KMS-11 (cell line): ENCODE measurements around the gene PARVG.

Experiments
- H2AFZ ChIP-seq: fragments of 200-600 bp; sonication (generic); 2 replicates; pipeline ENCODE4 v1.6.1; 2016; ENCODE audit warnings: antibody characterized with exemption, mixed run types, low read depth
- H3K27ac ChIP-seq: fragments of 200-600 bp; sonication (generic); 2 replicates; pipeline ENCODE4 v1.6.1; 2016; ENCODE audit warnings: mild to moderate bottlenecking, mixed run types
- H3K27me3 ChIP-seq: fragments of 200-600 bp; sonication (generic); 2 replicates; pipeline ENCODE4 v1.6.1; 2017; ENCODE audit warnings: mild to moderate bottlenecking, low read depth, mixed run types, moderate library complexity; ENCODE audit not compliant: insufficient read depth
- H3K36me3 ChIP-seq: fragments of 200-600 bp; sonication (generic); 2 replicates; pipeline ENCODE4 v1.6.1; 2017; ENCODE audit warnings: mild to moderate bottlenecking, mixed run types; ENCODE audit not compliant: insufficient read depth
- H3K4me1 ChIP-seq: fragments of 200-600 bp; sonication (generic); 2 replicates; pipeline ENCODE4 v1.6.1; 2016; ENCODE audit warnings: mild to moderate bottlenecking, low read depth, mixed run types; ENCODE audit not compliant: poor library complexity, severe bottlenecking
- H3K4me2 ChIP-seq: fragments of 200-600 bp; sonication (generic); 2 replicates; pipeline ENCODE4 v1.7.0; 2016; ENCODE audit warnings: mild to moderate bottlenecking, mixed run types
- H3K4me3 ChIP-seq: fragments of 200-600 bp; sonication (generic); IDR thresholded peaks from 2 replicates; pipeline ENCODE4 v1.6.1; 2017; ENCODE audit warnings: low read depth, low read length, mixed read lengths; ENCODE audit not compliant: insufficient read depth
- H3K79me2 ChIP-seq: fragments of 200-600 bp; sonication (generic); 2 replicates; pipeline ENCODE4 v1.6.1; 2016; ENCODE audit warnings: low read depth, mixed run types; ENCODE audit not compliant: insufficient read depth
- H3K9ac ChIP-seq: fragments of 200-600 bp; sonication (generic); 2 replicates; pipeline ENCODE4 v1.6.1; 2016; ENCODE audit warnings: mild to moderate bottlenecking, mixed run types
- H4K20me1 ChIP-seq: fragments of 200-600 bp; sonication (generic); 2 replicates; pipeline ENCODE4 v1.6.1; 2016; ENCODE audit warnings: mild to moderate bottlenecking, mixed run types; ENCODE audit not compliant: insufficient read depth
- TF ChIP-seq, protein P1 (sequence below): fragments of 200-600 bp; sonication (generic); conservative IDR thresholded peaks from 2 replicates; pipeline ENCODE4 v1.6.1; 2017; ENCODE audit warnings: low read depth, mild to moderate bottlenecking, antibody characterized with exemption, low read length, moderate library complexity, mixed read lengths

PARVG gene

DNA sequence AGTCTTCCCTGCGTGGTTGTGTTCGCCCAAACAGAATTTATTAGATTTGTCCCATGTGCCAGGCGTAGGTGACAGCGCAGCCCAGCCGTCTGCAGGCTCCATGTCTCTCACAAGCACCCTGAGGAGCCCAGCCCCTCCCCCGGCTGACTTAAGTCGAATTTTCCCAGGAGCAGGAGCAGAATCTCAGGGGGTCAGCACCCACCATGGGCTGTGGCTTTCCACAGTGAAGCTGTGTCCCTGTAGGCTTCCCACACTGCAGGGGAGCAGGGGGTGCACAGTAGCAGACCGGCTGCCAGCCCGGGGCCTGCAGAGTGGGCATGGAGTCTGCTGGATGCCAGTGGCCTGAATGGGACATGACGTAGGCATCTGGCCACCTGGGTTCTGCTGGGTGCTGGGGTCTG lies 16.0 kb downstream of the PARVG start:
- H3K9ac ChIP-seq = no peak overlapping the region
- peaks cover 9% of the 10 kb centered on the region for H3K4me1 ChIP-seq
- H2AFZ ChIP-seq = no peak overlapping the region
- H3K27ac ChIP-seq = no peak overlapping the region
- no peaks in the 10 kb centered on the region for H3K79me2 ChIP-seq
- H3K4me2 ChIP-seq = no peak overlapping the region
- TF ChIP-seq, protein P1, sequence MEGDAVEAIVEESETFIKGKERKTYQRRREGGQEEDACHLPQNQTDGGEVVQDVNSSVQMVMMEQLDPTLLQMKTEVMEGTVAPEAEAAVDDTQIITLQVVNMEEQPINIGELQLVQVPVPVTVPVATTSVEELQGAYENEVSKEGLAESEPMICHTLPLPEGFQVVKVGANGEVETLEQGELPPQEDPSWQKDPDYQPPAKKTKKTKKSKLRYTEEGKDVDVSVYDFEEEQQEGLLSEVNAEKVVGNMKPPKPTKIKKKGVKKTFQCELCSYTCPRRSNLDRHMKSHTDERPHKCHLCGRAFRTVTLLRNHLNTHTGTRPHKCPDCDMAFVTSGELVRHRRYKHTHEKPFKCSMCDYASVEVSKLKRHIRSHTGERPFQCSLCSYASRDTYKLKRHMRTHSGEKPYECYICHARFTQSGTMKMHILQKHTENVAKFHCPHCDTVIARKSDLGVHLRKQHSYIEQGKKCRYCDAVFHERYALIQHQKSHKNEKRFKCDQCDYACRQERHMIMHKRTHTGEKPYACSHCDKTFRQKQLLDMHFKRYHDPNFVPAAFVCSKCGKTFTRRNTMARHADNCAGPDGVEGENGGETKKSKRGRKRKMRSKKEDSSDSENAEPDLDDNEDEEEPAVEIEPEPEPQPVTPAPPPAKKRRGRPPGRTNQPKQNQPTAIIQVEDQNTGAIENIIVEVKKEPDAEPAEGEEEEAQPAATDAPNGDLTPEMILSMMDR = no peak
- H4K20me1 ChIP-seq = no peaks in the 10 kb centered on the region
- no peaks in the 10 kb centered on the region for H3K36me3 ChIP-seq
- H3K27me3 ChIP-seq = peaks cover 2% of the 10 kb centered on the region; the same call in 1 of the 2 replicates
- no peak overlapping the region for H3K4me3 ChIP-seq

GRCh38 chr22:44197271-44197670 lies 16.5 kb downstream of the PARVG start:
- Histone ChIP-seq H2AFZ (no peak overlapping the region), H3K27me3 (peaks cover 3% of the 10 kb centered on the region; the same call in 1 of the 2 replicates), H3K79me2 (no peaks in the 10 kb centered on the region), H4K20me1 (no peaks in the 10 kb centered on the region), H3K4me2 (no peak overlapping the region), H3K27ac (no peak overlapping the region), H3K36me3 (no peaks in the 10 kb centered on the region), H3K4me3 (no peak overlapping the region), H3K9ac (no peak overlapping the region), H3K4me1 (peaks cover 9% of the 10 kb centered on the region)
- TF ChIP-seq, protein P1 = no peak

DNA sequence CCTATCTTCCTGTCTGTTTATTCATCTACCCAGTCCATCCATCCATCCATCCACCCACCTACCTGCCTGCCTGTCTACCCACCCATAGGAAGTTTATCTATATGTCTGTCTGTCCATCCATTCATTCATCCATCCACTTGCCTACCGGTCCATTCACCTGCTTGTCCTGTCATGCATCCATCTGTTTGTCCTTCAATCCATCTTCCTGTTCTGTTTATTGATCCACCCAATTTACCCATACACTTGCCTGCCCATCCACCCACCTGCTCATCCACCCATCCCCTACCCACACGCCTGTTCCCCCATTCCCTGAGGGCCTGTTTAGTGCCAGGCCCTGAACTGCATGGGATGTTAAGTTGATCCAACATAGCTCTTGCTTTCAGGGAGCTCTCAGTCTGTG lies 18.4 kb downstream of the PARVG start:
- Histone ChIP-seq H3K4me1 (no peaks in the 10 kb centered on the region), H4K20me1 (no peaks in the 10 kb centered on the region), H3K79me2 (no peaks in the 10 kb centered on the region), H3K4me2 (no peak overlapping the region), H3K27ac (no peak overlapping the region), H2AFZ (no peak overlapping the region), H3K27me3 (peaks cover 8% of the 10 kb centered on the region; the same call in 1 of the 2 replicates), H3K4me3 (no peak overlapping the region), H3K36me3 (no peaks in the 10 kb centered on the region), H3K9ac (no peak overlapping the region)
- TF ChIP-seq, protein P1 = no peak

- no peak overlapping the region for H3K4me2 ChIP-seq
- H3K4me1 ChIP-seq = no peaks in the 10 kb centered on the region
- peaks cover 8% of the 10 kb centered on the region; the same call in 1 of the 2 replicates for H3K27me3 ChIP-seq
- no peaks in the 10 kb centered on the region for H4K20me1 ChIP-seq
- H3K27ac ChIP-seq = no peak overlapping the region
- no peak overlapping the region for H3K9ac ChIP-seq
- no peaks in the 10 kb centered on the region for H3K79me2 ChIP-seq
- TF ChIP-seq, protein P1 = no peak
- H3K36me3 ChIP-seq = no peaks in the 10 kb centered on the region
- no peak overlapping the region for H2AFZ ChIP-seq
- H3K4me3 ChIP-seq = no peak overlapping the region
These were observed 19.1 kb downstream of the PARVG start for GRCh38 chr22:44199866-44200265.
